HG03571 (cell line): Measurements from ENCODE around the gene ZNF597.

Source experiments
- ATAC-seq: cut with Tn5 transposase; IDR thresholded peaks from one replicate; pipeline ENCODE4 v1.9.1; 2021; ENCODE audit not compliant: unreplicated experiment

ZNF597 gene

DNA sequence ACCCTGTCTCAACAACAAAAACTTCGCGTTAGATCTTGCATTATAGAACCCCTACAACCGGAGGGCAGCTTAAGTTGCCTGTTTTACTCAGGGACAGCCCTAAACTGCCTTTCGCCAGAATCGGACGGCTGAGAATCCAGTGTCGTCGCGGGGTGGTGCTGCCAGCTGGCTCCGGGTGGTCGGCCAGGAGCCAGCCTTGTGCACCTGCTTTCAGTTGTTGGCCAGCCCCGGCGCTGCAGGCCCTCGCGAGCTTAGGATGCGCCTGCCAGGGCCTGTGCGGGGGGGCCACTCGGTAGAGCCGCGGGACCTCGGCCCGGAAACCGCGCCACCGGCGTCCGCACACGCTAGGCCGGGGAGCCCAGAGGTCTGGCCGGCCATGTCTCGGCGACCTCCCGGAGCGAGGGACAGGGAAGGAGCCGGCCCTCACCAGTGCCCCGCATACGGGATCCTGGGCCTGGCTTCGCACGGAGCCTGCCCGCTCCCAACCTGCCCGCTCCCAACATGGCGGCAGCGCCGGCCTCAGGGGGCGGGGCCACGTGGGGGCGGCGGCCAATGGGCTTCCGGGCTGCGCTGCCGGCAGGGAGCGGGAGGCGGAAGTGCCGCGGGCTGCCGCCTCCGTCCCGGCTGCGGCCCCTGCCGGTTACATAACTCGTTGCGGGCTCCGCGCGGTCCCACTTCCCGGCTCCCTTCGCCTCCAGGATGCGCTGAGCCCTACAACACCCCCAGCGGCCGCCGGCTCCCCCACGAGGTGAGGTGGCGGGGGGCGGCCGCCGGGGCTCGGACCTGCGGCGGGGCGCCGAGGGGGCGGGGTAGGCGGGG lies 14.3 kb upstream of the ZNF597 start:
- peak; percentile 79 for ATAC-seq

DNA sequence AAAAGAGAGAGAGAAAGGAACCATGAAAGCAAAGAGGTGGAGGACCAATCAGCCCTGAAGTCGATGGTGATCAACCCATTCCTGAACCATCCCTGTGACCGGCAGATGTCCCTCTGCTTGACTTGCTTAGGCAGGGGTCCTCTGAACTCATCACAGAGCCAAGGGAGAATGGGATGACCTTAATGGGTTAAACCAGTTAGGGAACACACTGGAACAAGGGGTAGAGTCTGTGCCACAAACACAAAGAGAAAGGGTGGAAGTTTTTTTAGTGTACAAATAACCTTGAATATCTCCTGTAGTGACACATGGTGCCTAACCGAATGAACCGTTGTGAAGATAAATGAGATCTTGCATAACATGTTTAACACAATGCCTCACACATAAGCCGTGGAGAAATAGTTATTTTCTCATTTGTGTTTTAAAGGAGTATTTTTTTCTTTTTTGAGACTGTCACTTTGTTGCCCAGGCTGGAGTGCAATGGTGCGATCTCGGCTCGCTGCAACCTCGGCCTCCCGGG lies 11.4 kb upstream of the ZNF597 start:
- ATAC-seq: no peak

DNA sequence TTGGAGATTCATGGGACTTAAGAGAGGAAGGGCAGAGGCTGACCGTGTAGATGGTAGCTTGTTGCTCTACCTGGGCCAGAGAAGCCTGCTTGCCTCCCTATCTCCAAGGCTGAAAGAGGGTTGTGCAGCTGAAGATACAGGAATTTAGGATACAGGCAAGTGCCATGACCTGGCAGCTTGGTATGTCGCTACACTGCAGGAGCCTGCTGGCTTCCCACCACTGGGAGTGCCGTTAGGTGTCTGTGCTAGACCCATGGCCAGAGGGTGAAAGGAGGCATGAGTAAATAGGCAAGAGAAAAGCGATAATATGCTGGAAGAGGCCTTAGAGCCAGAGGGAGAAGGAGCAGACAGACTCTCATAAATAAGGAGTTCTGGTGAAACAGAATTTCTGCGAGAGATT lies 10.8 kb upstream of the ZNF597 start:
- no peak for ATAC-seq

DNA sequence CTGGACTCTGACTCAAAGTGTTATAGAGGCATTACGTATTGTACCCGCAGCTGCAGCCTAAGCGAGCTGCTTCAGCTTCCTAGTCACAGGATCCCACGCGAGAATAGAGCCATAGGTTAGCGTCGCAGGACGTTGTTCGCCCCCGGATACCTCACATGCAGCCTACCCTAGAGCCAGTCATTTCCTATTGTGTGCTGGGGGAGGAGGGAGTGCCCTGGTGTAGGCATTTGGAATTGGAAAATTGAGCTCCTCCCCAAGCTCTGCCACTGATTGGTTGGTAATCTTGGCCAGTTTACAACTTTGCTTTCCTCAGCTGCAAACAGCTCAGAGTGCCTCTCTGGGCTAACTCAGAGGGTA lies 706 bp upstream of the ZNF597 start:
- ATAC-seq: peak; percentile 22

DNA sequence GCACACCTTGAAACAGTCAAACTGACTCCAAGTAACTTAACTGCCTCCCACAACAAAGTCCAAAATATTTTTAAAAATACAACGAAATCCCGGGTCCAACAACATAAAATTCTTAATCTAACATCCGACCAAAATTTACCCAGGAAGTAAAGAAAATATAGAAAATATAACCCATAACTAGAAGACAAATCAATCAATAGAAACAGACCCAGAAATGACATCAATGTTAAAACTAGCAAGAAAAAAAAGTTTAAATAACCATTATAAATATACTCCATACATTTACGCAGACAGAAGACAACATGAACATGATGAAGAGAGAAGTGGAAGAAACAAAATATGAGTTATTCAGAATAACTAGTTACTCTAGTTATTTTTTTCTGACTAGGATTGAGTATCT lies 3.7 kb downstream of the ZNF597 start:
- no peak for ATAC-seq

DNA sequence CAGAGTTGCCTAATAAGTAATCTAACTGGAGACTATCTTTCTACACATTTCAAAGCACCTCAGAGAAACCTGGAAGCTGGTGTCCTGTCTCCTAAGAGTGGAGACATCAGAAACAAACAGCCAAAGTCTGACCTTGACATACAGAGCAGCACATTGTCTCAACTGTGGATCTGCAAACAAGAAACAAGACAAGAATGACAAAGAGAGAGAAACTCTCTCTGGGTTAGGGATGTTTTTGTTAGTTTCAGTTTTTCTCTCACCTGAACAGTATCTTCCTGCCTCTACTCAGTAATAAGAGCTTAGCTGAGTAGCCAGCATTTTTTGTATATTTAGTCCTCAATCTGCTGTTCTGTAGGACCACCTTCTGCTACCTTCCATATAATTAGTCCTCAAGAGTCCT lies 8.9 kb downstream of the ZNF597 start:
- ATAC-seq: no peak

DNA sequence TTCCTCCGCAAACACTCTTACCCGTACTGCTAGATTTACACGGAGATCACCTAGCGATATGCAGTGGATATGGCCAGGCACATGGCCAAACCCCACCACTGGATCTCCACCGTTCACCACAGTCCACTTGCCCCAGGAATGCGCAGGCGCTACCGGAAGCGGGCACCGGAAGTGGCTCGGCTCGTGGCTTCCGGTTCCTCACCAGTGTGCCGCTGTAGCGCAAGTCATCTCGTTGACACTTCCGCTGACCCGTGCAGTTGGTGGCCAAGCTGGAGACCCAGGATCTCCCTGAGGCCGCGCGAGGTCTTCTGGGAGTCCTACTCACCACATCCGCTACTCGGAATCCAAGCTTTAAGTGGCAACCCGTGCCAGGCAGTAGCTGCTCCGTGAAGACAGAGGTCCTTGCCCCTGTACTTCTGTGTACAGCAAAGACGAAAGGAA lies 11.5 kb downstream of the ZNF597 start:
- no peak for ATAC-seq

DNA sequence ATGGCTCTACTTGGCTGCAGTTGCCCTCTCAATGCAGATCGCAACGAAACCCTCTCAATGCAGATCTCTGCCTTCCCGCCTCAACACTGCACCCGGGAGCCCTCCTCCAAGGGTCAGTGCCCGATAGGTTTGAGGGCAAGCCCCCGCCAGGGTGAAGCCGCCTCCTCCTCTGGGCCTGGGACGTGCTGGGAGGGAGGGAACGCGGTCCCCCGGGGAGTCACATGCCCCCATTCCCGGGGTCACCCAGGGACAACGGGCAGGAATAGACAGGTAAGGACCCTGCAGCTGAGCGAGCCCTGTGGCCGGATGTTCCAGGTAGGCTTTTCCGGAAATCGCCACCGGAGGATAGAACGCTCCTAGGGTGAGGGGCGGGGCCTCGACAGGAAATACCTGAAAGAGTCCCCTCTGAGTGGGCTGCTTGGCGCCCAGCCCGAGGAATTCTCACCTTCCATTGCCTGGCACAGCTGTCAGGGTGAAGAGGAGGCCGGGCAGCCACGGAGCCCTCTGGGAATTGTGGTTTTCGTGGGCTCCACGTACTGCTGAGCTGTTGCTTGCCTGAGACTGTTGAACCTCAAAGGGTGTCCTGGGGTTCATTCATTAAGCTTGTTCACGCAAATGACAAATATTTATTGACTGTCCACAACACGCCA lies 29.4 kb downstream of the ZNF597 start:
- ATAC-seq: no peak

DNA sequence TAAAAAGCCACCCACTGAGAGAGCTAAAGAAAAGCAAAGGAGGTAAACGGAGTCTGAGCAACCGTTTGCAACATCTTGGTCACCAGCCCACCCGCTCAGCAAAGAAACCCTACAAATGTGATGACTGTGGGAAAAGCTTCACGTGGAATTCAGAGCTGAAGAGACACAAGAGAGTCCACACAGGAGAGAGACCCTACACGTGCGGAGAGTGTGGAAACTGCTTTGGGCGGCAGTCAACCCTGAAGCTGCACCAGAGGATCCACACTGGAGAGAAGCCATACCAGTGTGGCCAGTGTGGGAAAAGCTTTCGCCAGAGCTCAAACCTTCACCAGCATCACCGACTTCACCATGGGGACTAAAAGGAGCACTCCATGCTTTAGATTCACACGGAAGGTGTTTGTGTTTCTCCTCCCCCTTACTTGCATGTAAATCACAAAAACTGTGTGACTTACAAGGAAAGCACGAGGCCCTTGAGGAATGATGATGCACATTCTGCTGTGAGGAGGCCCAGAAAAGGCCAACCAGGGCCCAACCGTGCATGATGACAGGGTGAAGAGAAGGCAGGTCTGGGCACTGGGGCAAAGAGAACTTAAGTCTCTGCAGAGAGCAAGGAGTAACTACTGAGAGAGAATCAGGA lies 34.6 kb downstream of the ZNF597 start:
- ATAC-seq: no peak

DNA sequence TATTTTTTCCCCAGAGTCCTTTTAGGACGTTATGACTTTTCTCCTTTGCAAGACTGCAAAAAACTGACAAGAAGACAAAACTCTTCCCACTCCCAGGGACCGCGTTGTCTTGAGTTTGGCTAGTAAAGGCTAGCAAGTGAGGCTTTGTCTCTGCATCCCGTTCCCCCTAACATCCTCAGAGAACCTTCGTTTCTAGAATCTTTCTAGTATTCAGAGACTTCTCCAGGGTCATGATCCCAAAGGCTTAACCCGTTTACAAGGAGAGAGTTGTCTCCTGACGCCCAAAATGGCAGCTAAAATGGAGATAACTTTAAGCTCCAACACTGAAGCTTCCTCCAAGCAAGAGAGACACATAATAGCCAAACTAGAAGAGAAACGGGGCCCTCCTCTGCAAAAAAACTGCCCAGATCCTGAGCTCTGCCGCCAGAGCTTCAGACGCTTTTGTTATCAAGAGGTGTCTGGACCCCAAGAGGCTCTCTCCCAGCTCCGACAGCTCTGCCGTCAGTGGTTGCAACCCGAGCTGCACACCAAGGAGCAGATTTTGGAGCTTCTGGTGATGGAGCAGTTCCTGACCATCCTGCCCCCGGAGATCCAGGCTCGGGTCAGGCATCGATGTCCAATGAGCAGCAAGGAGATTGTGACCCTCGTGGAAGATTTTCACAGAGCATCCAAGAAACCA lies 41.4 kb downstream of the ZNF597 start:
- ATAC-seq: no peak

DNA sequence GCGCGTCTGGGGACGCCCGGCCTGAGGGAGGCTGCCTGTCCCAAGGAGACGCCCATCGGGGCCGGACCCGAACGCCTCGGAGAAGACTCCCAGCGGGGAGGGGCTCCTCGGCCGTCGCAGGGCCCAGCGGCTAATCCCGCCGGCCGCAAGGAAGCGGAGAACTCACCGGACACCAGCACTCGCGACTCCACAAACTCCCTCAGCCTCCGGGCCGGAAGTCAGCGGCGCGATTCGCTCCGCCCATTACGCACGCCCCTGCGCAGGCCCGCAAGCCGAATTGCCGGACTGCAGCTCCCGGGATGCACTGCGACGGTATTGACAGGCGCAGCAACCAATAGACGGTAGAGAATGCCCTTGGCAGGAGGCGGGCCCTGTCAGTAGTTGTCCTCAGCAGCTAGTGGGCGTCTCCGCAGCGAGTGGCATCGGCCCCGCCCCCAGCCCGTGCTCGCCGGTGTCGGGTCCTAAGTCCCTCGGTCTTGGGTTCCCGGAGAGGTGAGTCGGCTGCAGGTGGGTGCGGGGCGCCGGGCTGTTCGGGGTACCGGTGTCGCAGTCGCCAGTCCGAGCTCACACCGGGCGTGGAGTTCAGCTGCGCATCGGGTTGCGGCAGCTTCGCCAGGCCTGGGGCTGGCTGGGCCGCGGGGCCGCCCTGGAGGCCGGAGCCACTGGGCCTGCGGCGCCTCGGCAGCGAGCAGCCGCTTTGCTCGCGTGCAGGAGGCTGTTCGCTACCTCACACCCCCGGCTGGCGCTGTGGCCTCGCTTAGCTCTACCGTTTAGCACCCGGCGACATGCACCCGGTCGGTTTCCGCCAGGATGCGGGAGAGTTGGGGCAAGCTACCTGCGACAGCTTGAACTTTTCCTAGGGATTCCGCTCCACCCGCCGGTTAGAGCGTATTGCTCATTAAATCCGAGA lies 42.3 kb downstream of the ZNF597 start, which contains the start of the genes ZNF174 and ZSCAN32:
ZNF174 (plus strand) TSS at position 437 of the 910 bp plus-strand sequence. CDS start 790 bp downstream, outside the sequence.
ZSCAN32 (minus strand) TSS at position 226 of the 910 bp plus-strand sequence. CDS start 3,447 bp downstream, outside the sequence.
- peak; percentile 95 for ATAC-seq

DNA sequence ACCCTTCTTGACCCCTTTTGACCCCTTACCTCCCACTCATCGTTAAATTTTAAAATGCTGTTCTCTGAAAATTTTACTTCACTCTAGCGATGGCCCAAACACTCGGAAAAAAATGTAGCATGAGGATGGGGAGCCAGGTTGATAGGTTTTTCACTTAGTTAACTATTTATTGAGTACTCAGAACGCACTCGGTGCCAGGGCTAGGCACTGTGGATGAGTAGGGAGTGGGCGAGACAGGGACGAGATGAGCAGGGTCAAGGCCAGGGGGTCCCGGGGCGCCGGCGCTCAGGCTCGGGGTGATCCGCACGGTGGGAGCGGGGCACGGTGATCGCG lies 42.9 kb downstream of the ZNF597 start:
- ATAC-seq: no peak

DNA sequence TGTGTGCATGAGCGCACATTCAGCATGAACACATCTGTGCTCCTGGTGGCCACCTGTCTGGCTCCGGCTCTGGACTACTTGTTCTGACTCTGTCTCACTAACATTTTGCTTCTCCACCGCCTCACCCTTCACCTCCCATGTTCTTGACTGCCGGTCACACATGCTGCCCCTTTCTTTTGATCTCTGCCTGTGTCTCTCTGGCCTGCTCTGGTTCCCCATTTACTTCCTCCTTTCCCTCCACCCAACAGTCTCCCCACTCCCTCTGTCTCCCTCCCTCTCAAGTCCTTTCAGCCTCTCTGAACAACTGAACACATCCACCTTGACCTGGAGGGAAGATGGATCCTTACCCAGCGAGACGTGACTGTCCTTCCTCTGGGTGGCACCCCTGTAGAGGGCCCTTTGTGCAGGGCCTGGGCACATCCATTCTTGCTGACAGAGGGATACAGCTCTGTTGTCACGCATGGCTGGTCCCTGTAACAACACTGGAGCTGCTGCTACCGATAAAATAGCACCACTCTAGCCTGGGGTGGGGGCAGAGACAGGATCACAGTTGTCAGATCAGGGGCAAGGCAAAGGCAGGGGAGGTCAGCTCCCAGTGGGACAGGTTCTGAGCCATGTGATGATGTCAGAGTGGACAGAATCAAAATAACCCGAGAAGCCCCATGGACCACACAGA lies 53.5 kb downstream of the ZNF597 start:
- ATAC-seq: no peak

DNA sequence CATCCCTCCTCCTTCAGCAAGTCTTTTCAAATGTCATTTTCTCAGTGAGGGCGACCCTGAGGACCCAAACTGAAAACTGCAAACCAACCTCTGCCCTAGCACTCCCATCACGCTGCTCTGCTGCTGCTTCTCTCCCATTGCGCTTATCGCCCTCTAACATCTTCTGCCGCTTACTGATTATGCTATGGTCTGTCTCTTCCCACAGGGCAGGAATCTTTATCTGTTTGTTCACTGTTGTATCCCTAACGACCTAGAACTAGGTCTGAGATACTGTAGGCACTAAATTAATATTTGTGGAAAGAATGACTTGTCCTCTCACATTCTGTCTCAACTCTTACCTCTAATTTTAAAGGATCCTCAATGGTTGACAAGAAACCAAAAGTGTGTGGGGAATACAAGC lies 55.0 kb downstream of the ZNF597 start:
- no peak for ATAC-seq

DNA sequence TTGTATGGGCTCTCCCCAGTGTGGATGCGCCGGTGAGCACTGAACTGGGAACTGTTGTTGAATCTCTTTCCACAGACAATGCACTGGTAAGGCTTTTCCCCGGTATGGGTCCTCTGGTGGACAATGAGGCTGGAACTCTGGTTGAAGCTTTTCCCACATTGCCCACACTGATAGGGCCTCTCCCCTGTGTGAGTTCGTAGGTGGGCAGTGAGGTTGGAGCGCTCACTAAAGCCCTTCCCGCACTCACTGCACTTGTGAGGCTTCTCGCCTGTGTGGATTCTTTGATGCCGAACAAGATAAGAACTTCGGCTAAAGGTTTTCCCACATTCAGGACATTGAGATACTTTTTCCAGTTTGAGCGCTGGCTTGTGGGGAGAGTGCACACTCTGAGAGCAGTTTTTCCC lies 60.3 kb downstream of the ZNF597 start:
- no peak for ATAC-seq
